Measurements from ENCODE around the gene OPCML. TPM values are rescaled to one million over a fixed set of nuclear protein-coding genes. Genes with fewer than 3 reads are reported as not detected.

Gene OPCML
- total RNA-seq, 1 donor from 2014 or later = 0.10 TPM

GRCh38 chr11:132941024-132941646, 591.2 kb downstream of the OPCML start:
- no peak for DNase-seq (ENCODE audit: low spot score)

- no peak for DNase-seq (ENCODE audit: low spot score)
These were observed 595.3 kb downstream of the OPCML start for GRCh38 chr11:132937016-132937415.

- DNase-seq (ENCODE audit: low spot score) = no peak
These were observed 596.9 kb downstream of the OPCML start for GRCh38 chr11:132935383-132935782.

- DNase-seq (ENCODE audit: low spot score) = no peak
These were observed 598.6 kb downstream of the OPCML start for GRCh38 chr11:132933703-132934102.

GRCh38 chr11:132925825-132926469, 606.4 kb downstream of the OPCML start:
- DNase-seq (ENCODE audit: low spot score) = no peak

- DNase-seq (ENCODE audit: low spot score) = no peak
These were observed 610.7 kb downstream of the OPCML start for GRCh38 chr11:132921597-132921996.

GRCh38 chr11:132920451-132921096, 611.7 kb downstream of the OPCML start:
- DNase-seq (ENCODE audit: low spot score) = no peak

- no peak for DNase-seq (ENCODE audit: low spot score)
These were observed 617.7 kb downstream of the OPCML start for GRCh38 chr11:132914600-132914999.

GRCh38 chr11:132913886-132914285, 618.4 kb downstream of the OPCML start:
- DNase-seq (ENCODE audit: low spot score) = no peak

- no peak for DNase-seq (ENCODE audit: low spot score)
These were observed 619.0 kb downstream of the OPCML start for GRCh38 chr11:132913295-132913694.

GRCh38 chr11:132911186-132911585, 621.1 kb downstream of the OPCML start:
- DNase-seq (ENCODE audit: low spot score) = no peak

GRCh38 chr11:132910011-132910760, 622.1 kb downstream of the OPCML start:
- DNase-seq (ENCODE audit: low spot score) = no peak

GRCh38 chr11:132909021-132909606, 623.2 kb downstream of the OPCML start:
- DNase-seq (ENCODE audit: low spot score) = no peak

- DNase-seq (ENCODE audit: low spot score) = no peak
These were observed 623.9 kb downstream of the OPCML start for GRCh38 chr11:132908414-132908810.

GRCh38 chr11:132907651-132908413, 624.5 kb downstream of the OPCML start:
- no peak for DNase-seq (ENCODE audit: low spot score)

GRCh38 chr11:132904607-132905006, 627.7 kb downstream of the OPCML start:
- no peak for DNase-seq (ENCODE audit: low spot score)

- no peak for DNase-seq (ENCODE audit: low spot score)
These were observed 628.2 kb downstream of the OPCML start for GRCh38 chr11:132904091-132904490.

- DNase-seq (ENCODE audit: low spot score) = no peak
These were observed 630.4 kb downstream of the OPCML start for GRCh38 chr11:132901638-132902471.

GRCh38 chr11:132898676-132899075, 633.6 kb downstream of the OPCML start:
- no peak for DNase-seq (ENCODE audit: low spot score)

- DNase-seq (ENCODE audit: low spot score) = no peak
These were observed 634.3 kb downstream of the OPCML start for GRCh38 chr11:132898021-132898420.
